H4 (cell line): Measurements from ENCODE around the gene DNAH3. TPM values are rescaled to one million over a fixed set of nuclear protein-coding genes. Genes with fewer than 3 reads are reported as not detected.

Experiments
- DNase-seq: peaks from one replicate; pipeline ENCODE4 v3.0.0-alpha.2; 2015; ENCODE audit warnings: low spot score
- total RNA-seq: library from RNA; depleted of rRNA; stranded (reverse); fragments of >200 nt; shearing (Covaris generic); gene quantifications from 2 replicates; pipeline ENCODE4 v1.2.3, GENCODE V29; 2014; rRNA removed

Gene DNAH3
- total RNA-seq, 1 experiment from 2014 or later: 0.17 TPM

DNA sequence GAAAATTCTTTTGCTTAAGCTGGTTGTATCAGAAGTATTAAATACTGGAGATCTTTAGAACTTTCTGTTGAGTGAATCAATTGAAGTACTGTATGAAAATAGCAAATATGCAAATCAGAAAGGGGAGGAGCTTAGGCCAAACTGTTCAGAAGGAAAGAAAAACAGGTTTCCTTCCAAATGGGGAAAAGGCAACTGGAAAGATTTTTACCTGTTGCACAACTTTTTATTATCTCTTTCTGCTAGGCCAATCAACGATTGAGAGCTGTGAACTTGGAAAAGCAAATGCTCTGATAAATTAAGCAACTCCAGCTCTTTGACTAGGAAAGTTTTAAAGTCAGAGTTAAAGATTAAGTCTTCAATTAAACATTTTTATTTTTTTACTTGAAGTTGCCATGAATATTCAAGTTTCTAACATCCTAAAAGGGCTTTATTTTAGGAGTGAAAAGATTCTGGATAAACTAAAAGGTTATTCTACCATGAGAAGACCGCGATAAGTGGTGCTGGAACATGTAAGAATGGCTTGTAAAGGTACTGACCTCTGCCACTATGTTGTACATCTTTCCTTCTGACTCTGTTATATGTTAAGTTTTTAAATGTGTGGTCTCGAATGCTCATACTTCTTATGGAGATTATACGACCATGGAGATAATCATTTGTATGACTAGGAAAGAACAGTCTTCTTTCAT is 266.9 kb downstream of the DNAH3 start:
- DNase-seq: no peak

Other genes with a start within 250 kb of the DNAH3 start
- 14.8 and 18.0 TPM in 2 replicates for gene LDAF1, start 7.8 kb upstream of the DNAH3 start, total RNA-seq
- gene ZP2, start 60.7 kb upstream of the DNAH3 start, total RNA-seq: not detected in 2 replicates
- gene ANKS4B, start 82.9 kb upstream of the DNAH3 start, total RNA-seq: not detected in 2 replicates
- 0.29 and 3.1 TPM in 2 replicates for gene CRYM, start 127.4 kb upstream of the DNAH3 start, total RNA-seq